Ishikawa (cell line): ENCODE data around the gene SLC10A4.

Experiments
- CEBPB ChIP-seq: IDR thresholded peaks from 2 replicates; pipeline ENCODE4 v1.6.1; 2012
- CREB1 ChIP-seq: IDR thresholded peaks from 2 replicates; pipeline ENCODE4 v1.6.1; 2012; ENCODE audit warnings: low read depth
- EGR1 ChIP-seq: IDR thresholded peaks from 2 replicates; pipeline ENCODE4 v1.6.1; 2012
- EP300 ChIP-seq: IDR thresholded peaks from 2 replicates; pipeline ENCODE4 v1.6.1; 2012; ENCODE audit warnings: borderline replicate concordance
- FOXM1 ChIP-seq: IDR thresholded peaks from 2 replicates; pipeline ENCODE4 v1.6.1; 2012; ENCODE audit warnings: low read depth, borderline replicate concordance
- MAX ChIP-seq: IDR thresholded peaks from 2 replicates; pipeline ENCODE4 v1.6.1; 2012
- NFIC ChIP-seq: IDR thresholded peaks from 2 replicates; pipeline ENCODE4 v1.6.1; 2012
- RAD21 ChIP-seq: IDR thresholded peaks from 2 replicates; pipeline ENCODE4 v1.6.1; 2012; ENCODE audit warnings: low read depth
- REST ChIP-seq: IDR thresholded peaks from 2 replicates; pipeline ENCODE4 v1.6.1; 2012; ENCODE audit warnings: low read depth, mild to moderate bottlenecking
- TAF1 ChIP-seq: IDR thresholded peaks from 2 replicates; pipeline ENCODE4 v1.6.1; 2012; ENCODE audit warnings: low read depth, mild to moderate bottlenecking
- TCF12 ChIP-seq: IDR thresholded peaks from 2 replicates; pipeline ENCODE4 v1.6.1; 2012; ENCODE audit warnings: low read depth
- TEAD4 ChIP-seq: IDR thresholded peaks from 2 replicates; pipeline ENCODE4 v1.6.1; 2012
- USF1 ChIP-seq: IDR thresholded peaks from 2 replicates; pipeline ENCODE4 v1.6.1; 2012
- YY1 ChIP-seq: IDR thresholded peaks from 2 replicates; pipeline ENCODE4 v1.6.1; 2012; ENCODE audit warnings: low read depth
- ZBTB7A ChIP-seq: IDR thresholded peaks from 2 replicates; pipeline ENCODE4 v1.6.1; 2012; ENCODE audit warnings: low read depth

The SLC10A4 gene

DNA sequence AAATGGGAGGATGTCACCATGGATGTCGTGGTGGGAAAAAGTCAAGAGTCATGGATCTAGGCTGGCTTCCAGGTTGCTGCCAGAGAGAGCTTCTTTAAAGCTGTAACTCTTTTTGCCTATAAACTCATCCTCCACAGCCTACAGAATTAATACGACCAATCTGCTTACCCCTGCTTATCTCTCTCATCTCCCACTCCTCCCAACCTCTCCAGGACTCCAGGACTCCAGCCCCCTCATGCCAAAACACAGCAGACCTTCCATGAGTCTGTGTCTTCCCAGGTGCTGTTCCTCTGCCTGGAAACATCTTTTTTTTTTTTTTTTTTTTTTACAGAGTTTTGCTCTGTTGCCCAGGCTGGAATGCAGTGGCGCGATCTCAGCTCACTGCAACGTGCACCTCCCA, 15.3 kb upstream of the SLC10A4 start:
- no peak for TF ChIP-seq ZBTB7A
- TF ChIP-seq EP300: no peak
- no peak for TF ChIP-seq FOXM1
- TF ChIP-seq EGR1: no peak
- no peak for TF ChIP-seq TEAD4
- TF ChIP-seq YY1: no peak
- no peak for TF ChIP-seq USF1

- TF ChIP-seq USF1 (no peak), YY1 (no peak), TCF12 (no peak), EP300 (no peak), RAD21 (no peak), TEAD4 (no peak), EGR1 (no peak), NFIC (no peak), TAF1 (no peak), CEBPB (no peak), FOXM1 (no peak), ZBTB7A (no peak), CREB1 (no peak), MAX (no peak), REST (no peak)
Measured at GRCh38 chr4:48470137-48470536, 13.0 kb upstream of the SLC10A4 start.

- TF ChIP-seq NFIC (no peak), CREB1 (no peak), CEBPB (no peak), ZBTB7A (no peak), EGR1 (no peak), TEAD4 (no peak), TCF12 (no peak), FOXM1 (no peak), REST (no peak), USF1 (no peak), TAF1 (no peak), EP300 (no peak), YY1 (no peak), MAX (no peak), RAD21 (no peak)
Measured at GRCh38 chr4:48470570-48470969, 12.6 kb upstream of the SLC10A4 start.

DNA sequence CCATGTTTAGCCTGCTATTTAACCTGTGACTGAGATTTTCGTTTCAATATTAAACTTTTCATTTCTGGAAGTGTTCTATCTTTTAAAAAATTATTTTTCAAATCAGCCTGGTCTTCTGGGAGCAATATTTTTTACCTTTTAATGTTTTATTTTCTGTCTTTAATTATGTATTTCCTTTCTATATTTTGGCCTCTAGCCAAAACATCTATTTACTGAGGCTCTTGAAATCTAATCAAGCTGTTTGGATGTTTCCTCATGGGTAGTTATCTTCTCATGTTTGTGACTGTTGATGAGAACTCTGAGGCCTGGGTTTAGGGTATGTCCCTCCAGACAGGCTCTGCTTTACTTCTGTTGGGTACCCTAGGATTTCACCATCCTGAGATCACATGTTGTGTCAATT, 10.3 kb upstream of the SLC10A4 start:
- no peak for TF ChIP-seq CREB1
- TF ChIP-seq RAD21: no peak
- no peak for TF ChIP-seq TEAD4
- TF ChIP-seq EGR1: no peak
- TF ChIP-seq CEBPB: no peak
- no peak for TF ChIP-seq MAX
- no peak for TF ChIP-seq ZBTB7A
- no peak for TF ChIP-seq TAF1
- no peak for TF ChIP-seq FOXM1
- TF ChIP-seq YY1: no peak
- no peak for TF ChIP-seq REST
- TF ChIP-seq USF1: no peak
- TF ChIP-seq TCF12: no peak
- TF ChIP-seq NFIC: no peak
- no peak for TF ChIP-seq EP300
